Anterior cingulate cortex (tissue), 58 donors: ENCODE measurements around the gene ITGB3.
"Not testable (repeated sequence)": the region's sequence is repeated elsewhere in the genome, so short reads cannot be mapped to it uniquely, and the experiment has no call there.

Experiments
- DNase-seq, 58 donors: peaks; one replicate each; lab custom pipeline; 2025; lab: John Stamatoyannopoulos, UW

ITGB3 gene

GRCh38 chr17:47243737-47244598, 9.7 kb upstream of the ITGB3 start:
- no peak for DNase-seq

- no peak for DNase-seq
These were observed 8.9 kb upstream of the ITGB3 start for GRCh38 chr17:47244697-47245096.

GRCh38 chr17:47246120-47246519, 7.5 kb upstream of the ITGB3 start:
- DNase-seq: no peak

GRCh38 chr17:47250855-47251254, 2.8 kb upstream of the ITGB3 start:
- DNase-seq: no peak

GRCh38 chr17:47251421-47251940, 2.1 kb upstream of the ITGB3 start:
- no peak for DNase-seq

GRCh38 chr17:47252209-47252608, 1.4 kb upstream of the ITGB3 start:
- no peak for DNase-seq

GRCh38 chr17:47252766-47253512, 688 bp upstream of the ITGB3 start:
- DNase-seq: no peak

- DNase-seq: no peak
These were observed 846 bp downstream of the ITGB3 start for GRCh38 chr17:47254403-47254943.

- no peak for DNase-seq
These were observed 4.2 kb downstream of the ITGB3 start for GRCh38 chr17:47257651-47258339.

- no peak for DNase-seq
These were observed 9.0 kb downstream of the ITGB3 start for GRCh38 chr17:47262586-47262985.

GRCh38 chr17:47264166-47264565, 10.5 kb downstream of the ITGB3 start:
- DNase-seq: no peak

- no peak for DNase-seq
These were observed 12.4 kb downstream of the ITGB3 start for GRCh38 chr17:47265983-47266541.

GRCh38 chr17:47266782-47267181, 13.2 kb downstream of the ITGB3 start:
- DNase-seq: no peak

- peak in 1 of 58 donors; percentile 4 for DNase-seq
These were observed 13.8 kb downstream of the ITGB3 start for GRCh38 chr17:47267354-47267828.

- not testable (repeated sequence) for DNase-seq
These were observed 15.3 kb downstream of the ITGB3 start for GRCh38 chr17:47268964-47269363.

- DNase-seq: not testable (repeated sequence)
These were observed 16.1 kb downstream of the ITGB3 start for GRCh38 chr17:47269561-47270280.

- DNase-seq: no peak
These were observed 17.5 kb downstream of the ITGB3 start for GRCh38 chr17:47270946-47271705.

GRCh38 chr17:47272491-47272890, 18.9 kb downstream of the ITGB3 start:
- DNase-seq: no peak

- DNase-seq: no peak
These were observed 19.6 kb downstream of the ITGB3 start for GRCh38 chr17:47273245-47273644.
